SK-N-DZ (cell line): ENCODE data around the gene ARMS2.

Experiments used
- DNase-seq: peaks from one replicate; pipeline ENCODE4 v3.0.0-alpha.2; 2015; ENCODE audit warnings: low spot score
- small RNA-seq, 2 experiments: library from RNA; depleted of rRNA; stranded (forward); fragments of <200 nt; gene quantifications; one replicate each; pipeline ENCODE3, GENCODE V24; 2014

ARMS2 gene

GRCh38 chr10:122493761-122494160, 39.3 kb downstream of the ARMS2 start:
- DNase-seq: no peak

- no peak for DNase-seq
Observed at GRCh38 chr10:122494173-122494820, 39.8 kb downstream of the ARMS2 start.

GRCh38 chr10:122494833-122495232, 40.4 kb downstream of the ARMS2 start:
- no peak for DNase-seq

GRCh38 chr10:122495406-122496340, 41.2 kb downstream of the ARMS2 start:
- DNase-seq: no peak

GRCh38 chr10:122497241-122497640, 42.8 kb downstream of the ARMS2 start:
- DNase-seq: no peak

GRCh38 chr10:122498521-122498920, 44.1 kb downstream of the ARMS2 start:
- DNase-seq: no peak

GRCh38 chr10:122499012-122499411, 44.6 kb downstream of the ARMS2 start:
- DNase-seq: no peak

- DNase-seq: no peak
Observed at GRCh38 chr10:122499491-122499941, 45.1 kb downstream of the ARMS2 start.

- no peak for DNase-seq
Observed at GRCh38 chr10:122500194-122500593, 45.7 kb downstream of the ARMS2 start.

- DNase-seq: no peak
Observed at GRCh38 chr10:122500726-122501125, 46.3 kb downstream of the ARMS2 start.

GRCh38 chr10:122503012-122503411, 48.6 kb downstream of the ARMS2 start:
- DNase-seq: no peak

GRCh38 chr10:122503886-122504609, 49.6 kb downstream of the ARMS2 start:
- DNase-seq: no peak

GRCh38 chr10:122504610-122504950, 50.1 kb downstream of the ARMS2 start:
- no peak for DNase-seq

- no peak for DNase-seq
Observed at GRCh38 chr10:122505011-122505410, 50.6 kb downstream of the ARMS2 start.

GRCh38 chr10:122505885-122506645, 51.6 kb downstream of the ARMS2 start:
- no peak for DNase-seq

Small RNA genes within 50 kb of the gene (small RNA-seq; reads per million reads assigned to genes)
- 0 reads per million in 2 experiments for gene MIR3941
